SK-N-SH (cell line): Measurements from ENCODE around the gene FATE1.

Experiments
- CTCF ChIP-seq: fragments of 200-600 bp; sonication (generic); IDR thresholded peaks from 2 replicates; pipeline ENCODE4 v1.6.1; 2017; ENCODE audit warnings: antibody characterized with exemption, mild to moderate bottlenecking, moderate library complexity
- EZH2phosphoT487 ChIP-seq: fragments of 200-600 bp; sonication (generic); IDR thresholded peaks from 2 replicates; pipeline ENCODE4 v1.6.1; 2017; ENCODE audit warnings: low read depth, mixed run types, mild to moderate bottlenecking, antibody characterized with exemption, moderate library complexity, borderline replicate concordance
- POLR2AphosphoS5 ChIP-seq: IDR thresholded peaks from 2 replicates; pipeline ENCODE4 v1.6.1; 2012; ENCODE audit warnings: low read depth, low read length

GRCh38 chrX:151763711-151764110, 47.9 kb downstream of the FATE1 start:
- no peak for TF ChIP-seq EZH2phosphoT487
- TF ChIP-seq POLR2AphosphoS5, result no peak
- TF ChIP-seq CTCF, result no peak
